ENCODE results near the gene CAMK1G. TPM values are rescaled to one million over a fixed set of nuclear protein-coding genes. Genes with fewer than 3 reads are reported as not detected.

The CAMK1G gene
- total and polyA plus RNA-seq, 10 of the 15 experiments (the other 5 are each of a cell fraction or from before 2014, with no cell fraction given): 0.18 to 0.20 TPM; not detected in 8

DNA sequence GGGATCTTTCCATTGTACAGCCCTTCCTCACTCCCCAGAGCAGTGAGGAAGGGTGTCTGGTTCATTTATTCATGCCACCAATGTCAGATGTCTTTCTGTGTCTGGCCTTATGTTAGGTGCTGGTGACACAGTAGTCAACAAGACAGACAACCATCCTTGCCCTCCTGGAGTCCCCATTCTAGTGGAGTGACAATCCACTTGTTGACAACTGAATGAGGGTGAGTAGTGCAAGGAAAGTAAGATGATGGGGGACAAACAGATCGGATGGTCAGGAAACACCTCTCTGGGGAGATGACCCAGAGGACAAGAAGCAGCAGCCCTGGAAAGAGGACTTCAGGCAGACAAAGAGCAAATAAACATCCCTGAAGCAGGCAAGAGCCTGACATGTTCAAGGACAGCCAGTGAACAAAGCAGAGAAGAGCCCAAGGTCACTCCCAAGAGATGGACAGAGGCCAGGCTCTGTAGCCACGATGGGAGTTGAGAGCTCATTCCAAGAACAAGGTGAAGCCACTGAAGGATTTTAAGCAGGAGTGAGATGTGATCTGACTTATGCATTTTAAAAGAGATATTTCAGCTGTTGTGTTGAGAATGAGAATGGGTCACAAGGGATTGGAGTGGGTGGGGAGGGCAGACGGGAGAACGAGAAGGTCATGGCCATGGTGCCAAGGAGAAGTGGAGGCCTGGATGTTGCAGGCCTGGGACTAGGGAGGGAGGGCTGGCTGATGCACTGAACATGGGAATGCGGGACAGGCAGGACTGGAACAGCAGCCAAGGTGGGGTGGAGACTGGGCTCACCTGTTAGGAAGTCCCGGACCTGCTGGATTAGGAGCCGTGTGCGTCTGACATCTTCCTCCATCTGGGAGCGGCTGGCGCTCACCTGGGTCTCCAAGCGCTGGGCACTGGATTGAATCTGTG, 38.5 kb downstream of the CAMK1G start:
- in situ Hi-C loops (cut with MboI): loop anchor here (10.0 kb wide), 1 partner anchor 47 kb away; no protein-coding TSS in a partner anchor
- intact Hi-C loops (cut with micrococcal nuclease; ENCODE audit: unreplicated experiment): no loop called here
- DNase-seq (ENCODE audit: low read depth, low spot score) (no peak), FAIRE-seq (no peak), ATAC-seq (no peak)
- Histone ChIP-seq H3K79me2 (ENCODE audit: control insufficient read depth, insufficient read depth, low read length) (no peaks in the 10 kb centered on the region), H3K9me3 (replicated peaks; ENCODE audit: control insufficient read depth, insufficient read depth, low read length) (no peaks in the 10 kb centered on the region), H3K9ac (ENCODE audit: control insufficient read depth, insufficient read depth, low read length) (no peak overlapping the region), H3K4me1 (ENCODE audit: control insufficient read depth, insufficient read depth, low read length) (no peaks in the 10 kb centered on the region), H2AFZ (ENCODE audit: control insufficient read depth, low read depth, low read length) (no peak overlapping the region), H4K20me1 (ENCODE audit: control insufficient read depth, insufficient read depth) (no peaks in the 10 kb centered on the region), H3K36me3 (ENCODE audit: control insufficient read depth in 2 of 2, insufficient read depth in 2 of 2, low read length in 1 of 2) (no peaks in the 10 kb centered on the region), H3K27ac (ENCODE audit: control insufficient read depth, insufficient read depth) (no peak overlapping the region), H3K27me3 (replicated peaks in 1 of 2; ENCODE audit: control insufficient read depth in 2 of 2, insufficient read depth in 2 of 2, low read length in 1 of 2) (no peaks in the 10 kb centered on the region; a peak in 1 of 4 replicates), H3K4me2 (ENCODE audit: control insufficient read depth, insufficient read depth) (no peak overlapping the region), H3K4me3 (no peak overlapping the region)
- WGBS (ENCODE audit: insufficient coverage, insufficient replicate concordance, low lambda C conversion rate, missing lambda C conversion rate): 45% methylated on average over 11 of the region's 11 CpGs
- no TSS peak for BruUV-seq (replicated peaks)
- ChIA-PET CTCF (interaction anchor here (1.4 to 13.9 kb wide), 2 partner anchors 16 to 44 kb away, joined by 10 to 211 read pairs; no protein-coding TSS in a partner anchor), SMC1A (ENCODE audit: uncharacterized antibody, unreplicated experiment) (interaction anchor here (2.7 to 3.2 kb wide), 2 partner anchors 15 to 20 kb away, joined by 13 to 17 read pairs; no protein-coding TSS in a partner anchor), RAD21 (ENCODE audit: unreplicated experiment) (no interaction called here), POLR2A (no interaction called here)
- TF ChIP-seq, protein P1, sequence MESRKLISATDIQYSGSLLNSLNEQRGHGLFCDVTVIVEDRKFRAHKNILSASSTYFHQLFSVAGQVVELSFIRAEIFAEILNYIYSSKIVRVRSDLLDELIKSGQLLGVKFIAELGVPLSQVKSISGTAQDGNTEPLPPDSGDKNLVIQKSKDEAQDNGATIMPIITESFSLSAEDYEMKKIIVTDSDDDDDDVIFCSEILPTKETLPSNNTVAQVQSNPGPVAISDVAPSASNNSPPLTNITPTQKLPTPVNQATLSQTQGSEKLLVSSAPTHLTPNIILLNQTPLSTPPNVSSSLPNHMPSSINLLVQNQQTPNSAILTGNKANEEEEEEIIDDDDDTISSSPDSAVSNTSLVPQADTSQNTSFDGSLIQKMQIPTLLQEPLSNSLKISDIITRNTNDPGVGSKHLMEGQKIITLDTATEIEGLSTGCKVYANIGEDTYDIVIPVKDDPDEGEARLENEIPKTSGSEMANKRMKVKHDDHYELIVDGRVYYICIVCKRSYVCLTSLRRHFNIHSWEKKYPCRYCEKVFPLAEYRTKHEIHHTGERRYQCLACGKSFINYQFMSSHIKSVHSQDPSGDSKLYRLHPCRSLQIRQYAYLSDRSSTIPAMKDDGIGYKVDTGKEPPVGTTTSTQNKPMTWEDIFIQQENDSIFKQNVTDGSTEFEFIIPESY (IDR thresholded peaks at IDR 0.05): no peak
- no peak for TF ChIP-seq FOS (IDR thresholded peaks at IDR 0.05; ENCODE audit: borderline replicate concordance, extremely low read depth, insufficient read length)
- no peak for TF ChIP-seq ZBED1 (IDR thresholded peaks at IDR 0.05; ENCODE audit: borderline replicate concordance)
- no peak for TF ChIP-seq ASH2L (IDR thresholded peaks at IDR 0.05; ENCODE audit: borderline replicate concordance, low read depth)
- no peak for TF ChIP-seq TCF7 (IDR thresholded peaks at IDR 0.05; ENCODE audit: borderline replicate concordance)
- no peak for TF ChIP-seq KAT2A (conservative IDR thresholded peaks at IDR 0.05; ENCODE audit: control insufficient read depth, low read depth, low read length)
- no peak for TF ChIP-seq JUND (IDR thresholded peaks at IDR 0.05; ENCODE audit: low read depth, low read length)
- no peak for TF ChIP-seq BCL11A (IDR thresholded peaks at IDR 0.05; ENCODE audit: low read depth, low read length)
- TF ChIP-seq RAD21 (IDR thresholded peaks at IDR 0.05; ENCODE audit: insufficient read depth, low read depth, low read length): no peak
- TF ChIP-seq RAD51 (IDR thresholded peaks at IDR 0.05): no peak
- TF ChIP-seq EP300 (IDR thresholded peaks at IDR 0.05; ENCODE audit: borderline replicate concordance in 1 of 2, control insufficient read depth in 1 of 2, low read depth in 2 of 2, low read length in 2 of 2): no peak
- no peak for TF ChIP-seq WRNIP1 (IDR thresholded peaks at IDR 0.05; ENCODE audit: borderline replicate concordance, low read depth, low read length)
- no peak for TF ChIP-seq ZZZ3 (IDR thresholded peaks at IDR 0.05; ENCODE audit: control insufficient read depth, insufficient read length, low read depth)
- no peak for TF ChIP-seq NFXL1 (IDR thresholded peaks at IDR 0.05; ENCODE audit: borderline replicate concordance)
- TF ChIP-seq GABPA (IDR thresholded peaks at IDR 0.05; ENCODE audit: low read depth): no peak
- no peak for TF ChIP-seq MTA2 (IDR thresholded peaks at IDR 0.05; ENCODE audit: low read depth)
- TF ChIP-seq MYC (IDR thresholded peaks at IDR 0.05; ENCODE audit: insufficient read depth, insufficient read length, insufficient replicate concordance, low read length, severe bottlenecking): no peak
- no peak for TF ChIP-seq HDAC6 (IDR thresholded peaks at IDR 0.05; ENCODE audit: unreplicated experiment)
- TF ChIP-seq SMARCA5 (IDR thresholded peaks at IDR 0.05): no peak
- no peak for TF ChIP-seq ZNF622 (IDR thresholded peaks at IDR 0.05)

Measured in GM12878 (cell line).